ENCODE results near the gene GJD3. TPM values are rescaled to one million over a fixed set of nuclear protein-coding genes. Genes with fewer than 3 reads are reported as not detected.
"Not testable (repeated sequence)": the region's sequence is repeated elsewhere in the genome, so short reads cannot be mapped to it uniquely, and the experiment has no call there.

The GJD3 gene
- total RNA-seq, 2 donors from 2014 or later, result not detected

DNA sequence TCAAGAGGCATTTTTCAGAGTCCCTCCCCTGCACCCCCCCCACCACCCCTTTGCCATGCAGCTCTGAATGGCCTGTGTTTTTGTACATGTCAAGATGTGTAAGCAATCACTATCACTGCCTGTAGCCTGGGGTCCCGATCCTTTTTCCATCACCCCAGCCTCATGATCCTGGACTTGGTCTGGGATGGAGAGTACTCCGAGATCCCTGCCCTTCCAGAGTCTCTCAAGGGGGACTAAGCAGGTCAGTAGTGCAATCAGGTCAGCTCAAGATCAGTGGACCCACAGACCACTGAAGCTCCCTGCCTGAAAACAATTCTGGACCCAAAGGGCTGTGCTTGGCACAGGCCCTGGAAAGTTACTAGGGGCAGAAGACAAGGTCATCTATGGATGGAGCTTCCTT lies 7.5 kb upstream of the GJD3 start:
- Histone ChIP-seq H3K4me1 (ENCODE audit: control insufficient read depth, insufficient read depth, low read length) (no peaks in the 10 kb centered on the region), H3K27me3 (ENCODE audit: control insufficient read depth, insufficient read depth, low read length, poor library complexity, severe bottlenecking) (no peaks in the 10 kb centered on the region), H3K9ac (ENCODE audit: extremely low read depth, low read length, poor library complexity, severe bottlenecking) (no peak overlapping the region), H3K36me3 (ENCODE audit: control insufficient read depth, insufficient read depth, low read length) (no peaks in the 10 kb centered on the region), H3K27ac (ENCODE audit: low read depth, low read length) (no peak overlapping the region), H3K9me3 (ENCODE audit: control insufficient read depth, low read length) (peaks cover 8% of the 10 kb centered on the region), H3K4me3 (ENCODE audit: low read length) (no peak overlapping the region)
- Mint-ChIP-seq H3K9me3 (peaks cover 26% of the 10 kb centered on the region), H3K27me3 (ENCODE audit: insufficient read depth) (peaks cover 3% of the 10 kb centered on the region), H3K27ac (no peak overlapping the region), H3K36me3 (ENCODE audit: low read depth) (no peaks in the 10 kb centered on the region), H3K4me1 (no peaks in the 10 kb centered on the region), H3K4me3 (no peak overlapping the region)
- no peak for DNase-seq
- TF ChIP-seq, protein P1, sequence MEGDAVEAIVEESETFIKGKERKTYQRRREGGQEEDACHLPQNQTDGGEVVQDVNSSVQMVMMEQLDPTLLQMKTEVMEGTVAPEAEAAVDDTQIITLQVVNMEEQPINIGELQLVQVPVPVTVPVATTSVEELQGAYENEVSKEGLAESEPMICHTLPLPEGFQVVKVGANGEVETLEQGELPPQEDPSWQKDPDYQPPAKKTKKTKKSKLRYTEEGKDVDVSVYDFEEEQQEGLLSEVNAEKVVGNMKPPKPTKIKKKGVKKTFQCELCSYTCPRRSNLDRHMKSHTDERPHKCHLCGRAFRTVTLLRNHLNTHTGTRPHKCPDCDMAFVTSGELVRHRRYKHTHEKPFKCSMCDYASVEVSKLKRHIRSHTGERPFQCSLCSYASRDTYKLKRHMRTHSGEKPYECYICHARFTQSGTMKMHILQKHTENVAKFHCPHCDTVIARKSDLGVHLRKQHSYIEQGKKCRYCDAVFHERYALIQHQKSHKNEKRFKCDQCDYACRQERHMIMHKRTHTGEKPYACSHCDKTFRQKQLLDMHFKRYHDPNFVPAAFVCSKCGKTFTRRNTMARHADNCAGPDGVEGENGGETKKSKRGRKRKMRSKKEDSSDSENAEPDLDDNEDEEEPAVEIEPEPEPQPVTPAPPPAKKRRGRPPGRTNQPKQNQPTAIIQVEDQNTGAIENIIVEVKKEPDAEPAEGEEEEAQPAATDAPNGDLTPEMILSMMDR (conservative IDR thresholded peaks at IDR 0.05), result no peak
- 96 to 100% methylated on average over 1 to 2 of the region's 2 CpGs for WGBS, 2 experiments (ENCODE audit: insufficient coverage in 1 of 2, insufficient read length in 1 of 2)

GRCh38 chr17:40371261-40371929 lies 6.9 kb upstream of the GJD3 start:
- Histone ChIP-seq H3K9ac (ENCODE audit: extremely low read depth, low read length, poor library complexity, severe bottlenecking) (no peak overlapping the region), H3K27me3 (ENCODE audit: control insufficient read depth, insufficient read depth, low read length, poor library complexity, severe bottlenecking) (no peaks in the 10 kb centered on the region), H3K9me3 (ENCODE audit: control insufficient read depth, low read length) (peaks cover 8% of the 10 kb centered on the region), H3K4me1 (ENCODE audit: control insufficient read depth, insufficient read depth, low read length) (no peaks in the 10 kb centered on the region), H3K27ac (ENCODE audit: low read depth, low read length) (no peak overlapping the region), H3K4me3 (ENCODE audit: low read length) (no peak overlapping the region), H3K36me3 (ENCODE audit: control insufficient read depth, insufficient read depth, low read length) (no peaks in the 10 kb centered on the region)
- Mint-ChIP-seq H3K4me1 (no peaks in the 10 kb centered on the region), H3K27me3 (ENCODE audit: insufficient read depth) (peaks cover 3% of the 10 kb centered on the region), H3K36me3 (ENCODE audit: low read depth) (no peaks in the 10 kb centered on the region), H3K27ac (no peak overlapping the region), H3K4me3 (no peak overlapping the region), H3K9me3 (peaks cover 24% of the 10 kb centered on the region)
- DNase-seq, result peak; percentile 74
- WGBS, 2 experiments (ENCODE audit: insufficient coverage in 1 of 2, insufficient read length in 1 of 2), result 80 to 89% methylated on average over 8 to 16 of the region's 16 CpGs
- TF ChIP-seq, protein P1 (conservative IDR thresholded peaks at IDR 0.05), result no peak

- Mint-ChIP-seq H3K4me3 (no peak overlapping the region), H3K36me3 (ENCODE audit: low read depth) (no peaks in the 10 kb centered on the region), H3K4me1 (no peaks in the 10 kb centered on the region), H3K9me3 (peaks cover 23% of the 10 kb centered on the region), H3K27ac (no peak overlapping the region), H3K27me3 (ENCODE audit: insufficient read depth) (peaks cover 6% of the 10 kb centered on the region)
- Histone ChIP-seq H3K9ac (ENCODE audit: extremely low read depth, low read length, poor library complexity, severe bottlenecking) (no peak overlapping the region), H3K4me1 (ENCODE audit: control insufficient read depth, insufficient read depth, low read length) (no peaks in the 10 kb centered on the region), H3K4me3 (ENCODE audit: low read length) (no peak overlapping the region), H3K9me3 (ENCODE audit: control insufficient read depth, low read length) (peaks cover 8% of the 10 kb centered on the region), H3K36me3 (ENCODE audit: control insufficient read depth, insufficient read depth, low read length) (no peaks in the 10 kb centered on the region), H3K27me3 (ENCODE audit: control insufficient read depth, insufficient read depth, low read length, poor library complexity, severe bottlenecking) (no peaks in the 10 kb centered on the region), H3K27ac (ENCODE audit: low read depth, low read length) (no peak overlapping the region)
- DNase-seq, result no peak
- 86 to 92% methylated on average over 5 to 7 of the region's 7 CpGs for WGBS, 2 experiments (ENCODE audit: insufficient coverage in 1 of 2, insufficient read length in 1 of 2)
- TF ChIP-seq, protein P1 (conservative IDR thresholded peaks at IDR 0.05), result no peak
Measured at GRCh38 chr17:40369923-40370322, 5.4 kb upstream of the GJD3 start.

DNA sequence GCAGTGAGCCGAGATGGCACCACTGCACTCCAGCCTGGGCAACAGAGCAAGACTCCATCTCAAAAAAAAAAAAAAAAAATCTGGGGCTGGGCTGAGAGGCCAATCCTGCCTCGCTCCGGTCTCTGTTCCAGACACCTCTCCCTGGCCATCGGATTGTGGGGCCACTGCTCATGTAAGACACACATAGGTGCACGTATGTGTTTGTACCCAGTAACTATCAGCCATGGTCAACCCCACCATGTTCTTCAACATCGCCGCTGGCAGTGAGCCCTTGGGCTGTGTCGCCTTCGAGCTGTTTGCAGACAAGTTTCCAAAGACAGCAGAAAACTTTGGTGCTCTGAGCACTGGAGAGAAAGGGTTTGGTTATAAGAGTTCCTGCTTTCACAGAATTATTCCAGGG lies 3.2 kb upstream of the GJD3 start:
- not testable (repeated sequence) for H3K4me3 Mint-ChIP-seq; H3K36me3 ChIP-seq (ENCODE audit: control insufficient read depth, insufficient read depth, low read length); DNase-seq; H3K9me3 ChIP-seq (ENCODE audit: control insufficient read depth, low read length); H3K4me1 Mint-ChIP-seq; H3K4me1 ChIP-seq (ENCODE audit: control insufficient read depth, insufficient read depth, low read length); H3K4me3 ChIP-seq (ENCODE audit: low read length); H3K36me3 Mint-ChIP-seq (ENCODE audit: low read depth); H3K27ac Mint-ChIP-seq; H3K27ac ChIP-seq (ENCODE audit: low read depth, low read length); H3K9ac ChIP-seq (ENCODE audit: extremely low read depth, low read length, poor library complexity, severe bottlenecking)
- Mint-ChIP-seq H3K27me3 (ENCODE audit: insufficient read depth) (peaks cover 21% of the 10 kb centered on the region), H3K9me3 (peaks cover 14% of the 10 kb centered on the region)
- H3K27me3 ChIP-seq (ENCODE audit: control insufficient read depth, insufficient read depth, low read length, poor library complexity, severe bottlenecking), result peaks cover 15% of the 10 kb centered on the region
- WGBS, 2 experiments (ENCODE audit: insufficient coverage in 1 of 2, insufficient read length in 1 of 2), result 92 to 94% methylated on average over 4 to 9 of the region's 9 CpGs
